Rectal smooth muscle tissue (tissue), 1 donor: Measurements from ENCODE around the gene STK17A.

Source experiments
- H3K27ac ChIP-seq: one replicate; pipeline ENCODE4 v1.7.0; 2013; ENCODE audit warnings: low read depth, low read length, inconsistent platforms
- H3K27me3 ChIP-seq: one replicate; pipeline ENCODE4 v1.7.0; 2013; ENCODE audit warnings: low read length; ENCODE audit not compliant: control insufficient read depth, insufficient read depth
- H3K36me3 ChIP-seq: one replicate; pipeline ENCODE4 v1.7.0; 2013; ENCODE audit warnings: low read length; ENCODE audit not compliant: control insufficient read depth, insufficient read depth
- H3K4me1 ChIP-seq: one replicate; pipeline ENCODE4 v1.7.0; 2013; ENCODE audit warnings: low read length; ENCODE audit not compliant: control insufficient read depth, insufficient read depth
- H3K4me3 ChIP-seq: one replicate; pipeline ENCODE4 v1.7.0; 2013; ENCODE audit warnings: low read length
- H3K9ac ChIP-seq: one replicate; pipeline ENCODE4 v1.7.0; 2013; ENCODE audit warnings: low read length

STK17A gene

GRCh38 chr7:43647339-43647672 lies 64.4 kb downstream of the STK17A start:
- Histone ChIP-seq H3K9ac (no peak overlapping the region), H3K27ac (peak overlapping the region; percentile 92), H3K4me3 (peak overlapping the region; percentile 16), H3K27me3 (no peaks in the 10 kb centered on the region), H3K4me1 (peaks cover 48% of the 10 kb centered on the region), H3K36me3 (peaks cover 5% of the 10 kb centered on the region)

- Histone ChIP-seq H3K9ac (no peak overlapping the region), H3K4me1 (peaks cover 48% of the 10 kb centered on the region), H3K36me3 (peaks cover 4% of the 10 kb centered on the region), H3K27ac (peak overlapping the region; percentile 92), H3K4me3 (peak overlapping the region; percentile 34), H3K27me3 (no peaks in the 10 kb centered on the region)
Observed at GRCh38 chr7:43647673-43648472, 65.0 kb downstream of the STK17A start.

GRCh38 chr7:43648473-43649406 lies 65.8 kb downstream of the STK17A start:
- Histone ChIP-seq H3K4me3 (peak overlapping the region; percentile 17), H3K9ac (no peak overlapping the region)

GRCh38 chr7:43649755-43650274 lies 66.9 kb downstream of the STK17A start:
- H3K4me1 ChIP-seq = peaks cover 48% of the 10 kb centered on the region
- H3K27me3 ChIP-seq = no peaks in the 10 kb centered on the region
- no peaks in the 10 kb centered on the region for H3K36me3 ChIP-seq
- no peak overlapping the region for H3K9ac ChIP-seq
- no peak overlapping the region for H3K27ac ChIP-seq
- peak overlapping the region; percentile 20 for H3K4me3 ChIP-seq

More at GRCh38 chr7:43648473-43649406, 65.8 kb downstream of the STK17A start:
- peaks cover 48% of the 10 kb centered on the region for H3K4me1 ChIP-seq
- H3K36me3 ChIP-seq = no peaks in the 10 kb centered on the region
- no peaks in the 10 kb centered on the region for H3K27me3 ChIP-seq
- H3K27ac ChIP-seq = peak overlapping the region; percentile 92

GRCh38 chr7:43650457-43651052 lies 67.6 kb downstream of the STK17A start:
- Histone ChIP-seq H3K27me3 (no peaks in the 10 kb centered on the region), H3K4me3 (no peak overlapping the region), H3K9ac (no peak overlapping the region), H3K36me3 (no peaks in the 10 kb centered on the region), H3K4me1 (peaks cover 48% of the 10 kb centered on the region), H3K27ac (peak overlapping the region; percentile 69)

- Histone ChIP-seq H3K27ac (no peak overlapping the region), H3K36me3 (no peaks in the 10 kb centered on the region), H3K27me3 (no peaks in the 10 kb centered on the region), H3K4me3 (no peak overlapping the region), H3K4me1 (peaks cover 32% of the 10 kb centered on the region), H3K9ac (no peak overlapping the region)
Observed at GRCh38 chr7:43652364-43652763, 69.5 kb downstream of the STK17A start.

- H3K4me3 ChIP-seq = no peak overlapping the region
- no peaks in the 10 kb centered on the region for H3K36me3 ChIP-seq
- no peak overlapping the region for H3K9ac ChIP-seq
- H3K27me3 ChIP-seq = no peaks in the 10 kb centered on the region
- no peak overlapping the region for H3K27ac ChIP-seq
- peaks cover 21% of the 10 kb centered on the region for H3K4me1 ChIP-seq
Observed at GRCh38 chr7:43653466-43653865, 70.6 kb downstream of the STK17A start.

GRCh38 chr7:43653891-43654504 lies 71.1 kb downstream of the STK17A start:
- H3K36me3 ChIP-seq = no peaks in the 10 kb centered on the region
- no peak overlapping the region for H3K27ac ChIP-seq
- H3K9ac ChIP-seq = no peak overlapping the region
- peaks cover 16% of the 10 kb centered on the region for H3K4me1 ChIP-seq
- H3K27me3 ChIP-seq = no peaks in the 10 kb centered on the region
- no peak overlapping the region for H3K4me3 ChIP-seq

GRCh38 chr7:43655584-43655983 lies 72.7 kb downstream of the STK17A start:
- no peaks in the 10 kb centered on the region for H3K27me3 ChIP-seq
- H3K4me1 ChIP-seq = peaks cover 8% of the 10 kb centered on the region
- no peak overlapping the region for H3K4me3 ChIP-seq
- H3K27ac ChIP-seq = no peak overlapping the region
- no peak overlapping the region for H3K9ac ChIP-seq
- H3K36me3 ChIP-seq = no peaks in the 10 kb centered on the region

GRCh38 chr7:43656997-43657396 lies 74.1 kb downstream of the STK17A start:
- H3K27ac ChIP-seq = no peak overlapping the region
- no peaks in the 10 kb centered on the region for H3K36me3 ChIP-seq
- H3K4me3 ChIP-seq = no peak overlapping the region
- no peak overlapping the region for H3K9ac ChIP-seq
- H3K27me3 ChIP-seq = no peaks in the 10 kb centered on the region
- H3K4me1 ChIP-seq = no peaks in the 10 kb centered on the region

- Histone ChIP-seq H3K36me3 (no peaks in the 10 kb centered on the region), H3K27ac (no peak overlapping the region), H3K27me3 (no peaks in the 10 kb centered on the region), H3K9ac (no peak overlapping the region), H3K4me1 (no peaks in the 10 kb centered on the region), H3K4me3 (no peak overlapping the region)
Observed at GRCh38 chr7:43658718-43659548, 76.0 kb downstream of the STK17A start.
